ENCODE measurements around the gene FAM98C. TPM values are rescaled to one million over a fixed set of nuclear protein-coding genes. Genes with fewer than 3 reads are reported as not detected.

The FAM98C gene
- total and polyA plus RNA-seq, 9 donors: 8.0 to 15.4 (median 9.3) TPM

Other genes with a start within 250 kb of the FAM98C start
- 2.0 TPM for gene DPF1, start 178.9 kb upstream of the FAM98C start, total RNA-seq
- 1 to 10 TPM; 3.0 to 4.9 (median 4.4) TPM for gene DPF1, start 178.9 kb upstream of the FAM98C start, polyA plus RNA-seq (ENCODE audit: insufficient read depth in 1 of 8, insufficient read length in 8 of 8, low replicate concordance in 1 of 8)
- 2.9 TPM for gene PPP1R14A, start 146.7 kb upstream of the FAM98C start, total RNA-seq
- 10 to 100 TPM; 12.2 to 24.2 (median 19.6) TPM for gene PPP1R14A, start 146.7 kb upstream of the FAM98C start, polyA plus RNA-seq (ENCODE audit: insufficient read depth in 1 of 8, insufficient read length in 8 of 8, low replicate concordance in 1 of 8)
- 2.6 TPM for gene SPINT2, start 138.5 kb upstream of the FAM98C start, total RNA-seq
- gene SPINT2, start 138.5 kb upstream of the FAM98C start, polyA plus RNA-seq (ENCODE audit: insufficient read depth in 1 of 8, insufficient read length in 8 of 8, low replicate concordance in 1 of 8): 10 to 100 TPM in 2 of 8 donors, 1 to 10 TPM in 6; 4.1 to 30.1 (median 4.8) TPM
- 0.66 TPM for gene C19orf33, start 98.8 kb upstream of the FAM98C start, total RNA-seq
- 1 to 10 TPM in 3 of 8 donors, under 1 TPM in 4, not detected in 1; 0.44 to 9.2 (median 1.00) TPM for gene C19orf33, start 98.8 kb upstream of the FAM98C start, polyA plus RNA-seq (ENCODE audit: insufficient read depth in 1 of 8, insufficient read length in 8 of 8, low replicate concordance in 1 of 8)
- gene YIF1B, start 87.1 kb upstream of the FAM98C start, total RNA-seq: 25.9 TPM
- 10 to 100 TPM; 27.6 to 32.5 (median 30.5) TPM for gene YIF1B, start 87.1 kb upstream of the FAM98C start, polyA plus RNA-seq (ENCODE audit: insufficient read depth in 1 of 8, insufficient read length in 8 of 8, low replicate concordance in 1 of 8)
- 2.6 TPM for gene KCNK6, start 83.2 kb upstream of the FAM98C start, total RNA-seq
- 1 to 10 TPM; 2.0 to 4.4 (median 2.9) TPM for gene KCNK6, start 83.2 kb upstream of the FAM98C start, polyA plus RNA-seq (ENCODE audit: insufficient read depth in 1 of 8, insufficient read length in 8 of 8, low replicate concordance in 1 of 8)
- 3.2 TPM for gene CATSPERG, start 67.3 kb upstream of the FAM98C start, total RNA-seq
- gene CATSPERG, start 67.3 kb upstream of the FAM98C start, polyA plus RNA-seq (ENCODE audit: insufficient read depth in 1 of 8, insufficient read length in 8 of 8, low replicate concordance in 1 of 8): 1 to 10 TPM; 1.1 to 3.6 (median 2.0) TPM
- gene PSMD8, start 28.5 kb upstream of the FAM98C start, total RNA-seq: 133 TPM
- 100 to 1,000 TPM; 124 to 150 (median 141) TPM for gene PSMD8, start 28.5 kb upstream of the FAM98C start, polyA plus RNA-seq (ENCODE audit: insufficient read depth in 1 of 8, insufficient read length in 8 of 8, low replicate concordance in 1 of 8)
- gene GGN, start 15.1 kb upstream of the FAM98C start, total RNA-seq: not detected
- under 1 TPM in 7 of 8 donors, not detected in 1; 0.09 to 0.84 (median 0.34) TPM for gene GGN, start 15.1 kb upstream of the FAM98C start, polyA plus RNA-seq (ENCODE audit: insufficient read depth in 1 of 8, insufficient read length in 8 of 8, low replicate concordance in 1 of 8)
- gene SPRED3, start 14.4 kb upstream of the FAM98C start, total RNA-seq: 0.09 TPM
- gene SPRED3, start 14.4 kb upstream of the FAM98C start, polyA plus RNA-seq (ENCODE audit: insufficient read depth in 1 of 8, insufficient read length in 8 of 8, low replicate concordance in 1 of 8): under 1 TPM; 0.21 to 0.87 (median 0.41) TPM
- 0.98 TPM for gene RASGRP4, start 23.1 kb downstream of the FAM98C start, total RNA-seq
- gene RASGRP4, start 23.1 kb downstream of the FAM98C start, polyA plus RNA-seq (ENCODE audit: insufficient read depth in 1 of 8, insufficient read length in 8 of 8, low replicate concordance in 1 of 8): 1 to 10 TPM; 1.6 to 2.9 (median 2.2) TPM
- gene RYR1, start 30.6 kb downstream of the FAM98C start, total RNA-seq: 145 TPM
- 100 to 1,000 TPM; 279 to 817 (median 513) TPM for gene RYR1, start 30.6 kb downstream of the FAM98C start, polyA plus RNA-seq (ENCODE audit: insufficient read depth in 1 of 8, insufficient read length in 8 of 8, low replicate concordance in 1 of 8)
- gene MAP4K1, start 214.9 kb downstream of the FAM98C start, total RNA-seq: 0.89 TPM
- 10 to 100 TPM in 3 of 8 donors, 1 to 10 TPM in 5; 2.8 to 17.8 (median 7.3) TPM for gene MAP4K1, start 214.9 kb downstream of the FAM98C start, polyA plus RNA-seq (ENCODE audit: insufficient read depth in 1 of 8, insufficient read length in 8 of 8, low replicate concordance in 1 of 8)
- gene EIF3K, start 216.1 kb downstream of the FAM98C start, total RNA-seq: 334 TPM
- gene EIF3K, start 216.1 kb downstream of the FAM98C start, polyA plus RNA-seq (ENCODE audit: insufficient read depth in 1 of 8, insufficient read length in 8 of 8, low replicate concordance in 1 of 8): 100 to 1,000 TPM; 345 to 430 (median 386) TPM
- gene ACTN4, start 244.6 kb downstream of the FAM98C start, total RNA-seq: 68.8 TPM
- 100 to 1,000 TPM; 163 to 281 (median 224) TPM for gene ACTN4, start 244.6 kb downstream of the FAM98C start, polyA plus RNA-seq (ENCODE audit: insufficient read depth in 1 of 8, insufficient read length in 8 of 8, low replicate concordance in 1 of 8)